NCI-H446 treated with DMSO at 0.1 percent for 48 hours (cell line): Measurements from ENCODE around the gene SEPTIN2.
"Not testable (repeated sequence)": the region's sequence is repeated elsewhere in the genome, so short reads cannot be mapped to it uniquely, and the experiment has no call there.

Experiments
- DNase-seq: peaks from one replicate; lab custom pipeline; 2025; lab: John Stamatoyannopoulos, UW

Gene SEPTIN2

GRCh38 chr2:241351640-241352031 is 35.9 kb downstream of the SEPTIN2 start:
- no peak for DNase-seq

- DNase-seq = no peak
Observed at GRCh38 chr2:241352227-241352626, 36.5 kb downstream of the SEPTIN2 start.

GRCh38 chr2:241354668-241355658 is 39.2 kb downstream of the SEPTIN2 start:
- no peak for DNase-seq

- DNase-seq = peak; percentile 98
Observed at GRCh38 chr2:241355983-241356870, 40.5 kb downstream of the SEPTIN2 start, which contains the start of gene FARP2. TSS of gene FARP2 (plus strand) at chr2:241356285. CDS start at chr2:241373108, 16,823 bp downstream.

GRCh38 chr2:241356871-241357260 is 41.1 kb downstream of the SEPTIN2 start:
- DNase-seq = no peak

- DNase-seq = no peak
Observed at GRCh38 chr2:241357531-241357930, 41.8 kb downstream of the SEPTIN2 start.

- no peak for DNase-seq
Observed at GRCh38 chr2:241358470-241358869, 42.7 kb downstream of the SEPTIN2 start.

GRCh38 chr2:241359481-241360045 is 43.8 kb downstream of the SEPTIN2 start:
- DNase-seq = no peak

- no peak for DNase-seq
Observed at GRCh38 chr2:241363426-241363825, 47.7 kb downstream of the SEPTIN2 start.

GRCh38 chr2:241364781-241365180 is 49.1 kb downstream of the SEPTIN2 start:
- DNase-seq = no peak

- no peak for DNase-seq
Observed at GRCh38 chr2:241366678-241367077, 51.0 kb downstream of the SEPTIN2 start.

GRCh38 chr2:241368643-241369042 is 52.9 kb downstream of the SEPTIN2 start:
- DNase-seq = no peak

GRCh38 chr2:241372361-241372992 is 56.8 kb downstream of the SEPTIN2 start:
- no peak for DNase-seq

GRCh38 chr2:241373446-241373845 is 57.7 kb downstream of the SEPTIN2 start:
- no peak for DNase-seq

- DNase-seq = not testable (repeated sequence)
Observed at GRCh38 chr2:241373906-241374305, 58.2 kb downstream of the SEPTIN2 start.

GRCh38 chr2:241375300-241375699 is 59.6 kb downstream of the SEPTIN2 start:
- DNase-seq = no peak

- DNase-seq = no peak
Observed at GRCh38 chr2:241376808-241377207, 61.1 kb downstream of the SEPTIN2 start.

- no peak for DNase-seq
Observed at GRCh38 chr2:241378816-241379215, 63.1 kb downstream of the SEPTIN2 start.

GRCh38 chr2:241379481-241380480 is 64.1 kb downstream of the SEPTIN2 start:
- no peak for DNase-seq

GRCh38 chr2:241381872-241382271 is 66.1 kb downstream of the SEPTIN2 start:
- DNase-seq = no peak
